ENCODE measurements around the gene WNT3. TPM values are rescaled to one million over a fixed set of nuclear protein-coding genes. Genes with fewer than 3 reads are reported as not detected.

Gene WNT3
- total RNA-seq, 1 donor from 2014 or later, result 0.47 TPM

DNA sequence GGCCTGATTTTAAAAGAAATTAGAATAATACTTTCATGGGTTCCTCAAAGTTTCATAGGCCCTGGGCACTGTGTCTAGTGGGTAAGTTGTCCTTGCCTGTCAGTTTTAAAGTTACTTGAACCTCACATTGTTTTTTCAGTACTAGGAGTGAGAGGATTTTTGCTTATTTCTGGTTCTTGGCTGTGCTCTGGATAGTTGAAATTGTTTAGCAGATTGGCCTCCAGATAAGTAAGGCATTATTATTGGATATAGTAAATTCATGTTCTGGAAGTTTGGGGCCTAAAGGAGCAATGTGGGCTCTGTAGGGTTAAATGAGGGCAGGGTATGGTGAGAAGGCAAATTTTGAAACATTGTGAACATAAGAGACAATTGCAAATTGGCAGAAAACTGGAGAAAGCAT is 78.5 kb downstream of the WNT3 start:
- no peak for DNase-seq (ENCODE audit: extremely low read depth, low read depth, low spot score)

DNA sequence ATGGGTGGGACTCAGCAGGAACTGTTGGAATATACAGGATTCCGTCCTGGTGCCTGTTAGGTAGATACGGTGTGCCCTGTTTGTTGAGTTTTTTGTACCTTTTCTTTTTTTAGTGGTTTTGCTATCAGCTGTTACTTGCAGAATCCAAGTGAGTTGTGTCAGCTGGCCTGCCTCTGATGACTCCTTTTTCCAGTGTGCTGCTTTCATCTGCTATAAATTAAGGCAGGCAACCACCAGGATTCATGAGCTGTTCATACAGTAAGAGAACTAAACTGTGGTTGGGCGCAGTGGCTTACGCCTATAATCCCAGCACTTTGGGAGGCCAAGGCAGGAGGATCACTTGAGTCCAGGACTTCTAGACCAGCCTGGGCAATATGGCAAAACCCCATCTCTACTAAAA is 79.9 kb downstream of the WNT3 start:
- DNase-seq (ENCODE audit: extremely low read depth, low read depth, low spot score), result no peak

DNA sequence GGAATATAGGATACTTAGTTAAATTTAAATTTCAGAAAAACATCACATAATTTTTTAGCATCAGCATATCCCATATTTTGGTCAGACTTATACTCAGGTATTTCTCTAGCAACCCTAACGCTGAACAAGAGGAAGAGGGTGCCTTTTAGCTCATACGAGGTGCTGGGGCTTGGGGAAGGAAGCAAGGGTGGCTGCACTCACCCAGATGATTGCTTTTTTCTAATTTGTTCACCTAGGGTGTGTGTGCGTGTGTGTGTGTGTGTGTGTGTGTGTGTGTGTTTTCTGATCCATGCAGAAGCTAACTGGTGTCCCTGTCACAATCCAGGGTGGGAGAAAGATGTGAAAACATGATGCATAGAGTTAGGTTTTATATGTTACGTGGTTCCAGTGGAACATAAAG is 81.2 kb downstream of the WNT3 start:
- no peak for DNase-seq (ENCODE audit: extremely low read depth, low read depth, low spot score)

DNA sequence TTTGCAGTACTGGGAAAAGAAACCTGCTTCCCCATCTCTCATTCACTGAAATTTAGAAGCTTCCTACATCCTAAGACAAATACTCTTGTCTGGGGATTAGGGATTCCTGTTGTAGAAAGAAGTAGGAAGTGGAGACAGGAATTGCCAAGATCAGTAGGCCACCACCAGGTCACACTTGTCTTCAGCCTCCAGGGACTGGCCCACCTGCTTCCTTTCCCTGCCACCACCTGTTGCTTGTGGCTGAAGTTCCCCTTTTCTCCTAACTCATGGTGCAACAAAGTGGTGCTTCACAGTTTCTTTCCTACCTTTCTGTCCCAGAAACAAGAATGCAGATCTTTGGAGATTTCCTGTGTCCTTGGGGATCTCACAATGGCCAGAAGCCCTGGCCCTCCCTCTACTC is 82.4 kb downstream of the WNT3 start:
- no peak for DNase-seq (ENCODE audit: extremely low read depth, low read depth, low spot score)

DNA sequence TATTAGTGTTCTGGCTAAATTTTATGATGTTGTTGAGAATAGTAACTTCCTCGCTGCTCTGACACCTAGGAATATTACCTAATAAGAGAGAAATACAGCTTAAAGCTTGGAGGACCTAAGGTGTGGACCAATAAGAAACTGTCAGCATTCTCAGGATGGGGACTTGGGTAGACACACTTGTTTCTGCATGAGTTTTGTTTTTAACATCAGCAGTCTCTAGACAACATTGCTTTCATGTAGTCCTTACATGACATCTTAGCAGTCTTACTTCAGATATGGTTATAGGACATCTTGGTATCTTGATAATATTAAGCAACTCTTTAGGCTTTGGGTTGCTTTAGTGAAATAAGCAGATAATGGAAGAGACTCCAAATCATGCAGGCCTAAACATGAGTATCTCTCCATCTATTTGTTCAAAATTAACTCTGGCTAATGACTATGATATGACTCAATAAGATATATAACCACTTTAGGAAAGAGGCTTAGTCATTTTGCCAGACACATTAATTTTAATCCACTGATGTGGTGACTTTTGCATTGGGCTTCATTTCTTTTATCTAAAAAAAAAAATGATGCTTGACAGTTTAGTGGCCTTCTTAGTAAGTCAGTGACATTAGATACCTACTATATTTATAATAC is 84.5 kb downstream of the WNT3 start:
- no peak for DNase-seq (ENCODE audit: extremely low read depth, low read depth, low spot score)

DNA sequence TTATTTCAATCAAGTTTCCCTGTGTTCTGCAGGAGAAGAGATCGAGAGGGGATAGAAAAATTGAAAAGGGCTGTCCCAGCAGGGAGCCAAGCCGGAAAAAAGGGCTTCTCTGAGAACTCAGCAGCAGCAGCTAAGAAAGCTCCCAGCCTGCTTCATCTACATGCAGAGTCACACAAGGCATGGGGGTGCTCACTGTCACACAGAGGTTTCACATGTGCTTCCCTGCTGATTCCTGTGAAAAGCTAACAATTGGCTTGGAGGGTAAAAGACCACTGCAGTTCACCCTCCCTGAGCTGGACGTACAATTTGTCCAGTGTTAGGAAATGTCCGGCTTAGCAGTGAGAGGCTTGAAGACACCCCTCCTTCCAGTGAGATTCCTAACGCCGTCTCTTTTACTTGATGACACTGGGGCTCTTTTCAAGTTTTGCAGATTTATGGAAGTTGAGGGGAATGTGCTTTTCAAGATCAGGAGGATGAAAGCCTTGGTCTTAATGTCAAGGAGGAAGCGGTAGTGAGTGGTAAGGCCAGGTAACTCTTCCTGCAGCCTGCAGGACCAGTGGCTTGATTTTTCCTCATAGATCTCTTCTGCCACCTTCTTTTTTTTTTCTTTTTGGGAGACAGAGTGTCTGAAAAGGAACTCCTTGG is 85.6 kb downstream of the WNT3 start:
- no peak for DNase-seq (ENCODE audit: extremely low read depth, low read depth, low spot score)

DNA sequence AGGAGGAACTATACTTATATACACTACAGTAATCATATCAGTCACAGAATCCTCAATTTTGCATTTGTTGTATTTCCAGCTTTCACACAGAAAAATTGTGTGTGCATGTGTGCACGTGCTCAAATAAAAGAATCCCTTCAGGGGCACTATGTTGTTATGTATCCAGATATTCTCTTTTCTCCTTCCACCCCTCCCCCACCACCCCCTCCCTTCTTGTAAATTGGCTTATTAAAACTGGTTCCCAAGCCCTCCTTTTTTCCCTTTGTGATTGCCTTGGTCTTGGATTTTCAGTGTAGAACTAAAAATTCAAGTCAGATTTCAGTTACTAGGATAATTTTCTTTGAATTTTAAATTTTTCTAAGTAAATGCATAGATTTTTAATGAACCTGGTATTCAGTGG is 86.3 kb downstream of the WNT3 start:
- no peak for DNase-seq (ENCODE audit: extremely low read depth, low read depth, low spot score)

DNA sequence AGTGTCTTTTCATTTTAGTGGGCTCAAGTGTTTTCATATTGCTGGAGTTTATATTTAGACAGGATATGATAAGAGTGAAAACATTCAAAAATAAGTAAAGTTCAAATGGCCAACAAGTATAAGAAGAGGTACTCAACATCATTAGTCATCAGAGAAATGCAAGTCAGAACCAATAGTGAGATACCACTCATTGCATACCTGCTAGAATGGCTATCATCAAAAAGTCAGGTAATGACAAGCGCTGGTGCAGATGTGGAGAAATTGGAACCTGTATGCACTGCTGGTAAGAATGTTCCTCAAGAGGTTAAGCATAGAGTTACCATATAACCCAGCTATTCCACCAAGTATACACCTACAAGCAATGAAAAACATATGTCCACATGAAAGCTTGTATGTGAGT is 87.8 kb downstream of the WNT3 start:
- DNase-seq (ENCODE audit: extremely low read depth, low read depth, low spot score), result no peak

DNA sequence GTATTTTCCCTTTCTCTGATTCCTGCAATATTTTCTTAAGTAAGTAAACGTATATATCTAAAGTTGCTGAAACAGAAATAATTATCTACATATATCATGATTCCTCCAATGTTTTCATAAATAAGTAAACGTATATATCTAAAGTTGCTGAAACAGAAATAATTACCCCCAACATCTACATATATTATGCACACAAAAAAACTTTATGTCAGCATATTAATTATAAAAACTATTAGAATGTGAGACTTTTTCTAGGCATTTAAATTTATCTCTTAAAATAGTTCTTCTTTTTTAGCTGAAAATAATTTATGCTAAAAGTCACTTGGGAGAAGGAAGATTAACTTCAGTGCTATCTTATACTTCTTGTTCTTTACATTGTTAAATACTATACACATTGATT is 88.5 kb downstream of the WNT3 start:
- no peak for DNase-seq (ENCODE audit: extremely low read depth, low read depth, low spot score)

DNA sequence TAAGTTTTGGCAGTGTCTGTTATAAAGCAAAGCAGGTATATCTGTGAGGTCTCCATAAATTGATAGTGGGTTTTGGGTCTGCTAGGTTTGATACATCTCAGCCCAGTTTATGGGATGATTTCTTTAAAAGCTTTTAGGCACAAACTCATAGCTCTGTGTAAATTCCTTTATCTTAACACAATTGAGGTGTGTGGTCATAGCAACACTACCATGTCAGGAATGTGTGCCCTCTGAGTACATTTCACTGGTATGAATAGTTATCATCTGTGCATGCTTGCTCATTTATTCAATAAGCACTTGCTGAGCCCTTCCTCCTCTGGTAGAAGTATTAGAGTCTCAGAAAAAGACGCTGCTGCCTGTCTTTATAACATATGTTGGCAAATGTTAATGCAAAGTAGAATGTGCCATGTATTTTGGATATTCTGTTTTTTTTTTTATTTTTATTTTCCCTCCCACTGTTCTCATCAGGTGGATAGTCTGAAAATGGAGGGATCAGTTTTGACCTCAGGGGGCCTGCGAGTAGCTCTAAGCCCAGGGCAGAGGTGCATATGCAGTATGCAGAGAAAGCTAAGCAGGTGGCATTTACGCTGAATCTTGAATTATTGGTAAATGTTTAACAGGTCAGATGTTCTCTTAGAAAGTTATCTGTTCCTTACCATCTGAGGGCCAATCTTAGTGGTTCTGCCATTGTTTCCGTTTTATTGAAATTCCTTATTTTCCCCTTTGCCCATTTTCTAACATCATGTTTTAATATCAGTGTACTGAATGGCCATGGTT is 90.7 kb downstream of the WNT3 start:
- DNase-seq (ENCODE audit: extremely low read depth, low read depth, low spot score), result no peak

DNA sequence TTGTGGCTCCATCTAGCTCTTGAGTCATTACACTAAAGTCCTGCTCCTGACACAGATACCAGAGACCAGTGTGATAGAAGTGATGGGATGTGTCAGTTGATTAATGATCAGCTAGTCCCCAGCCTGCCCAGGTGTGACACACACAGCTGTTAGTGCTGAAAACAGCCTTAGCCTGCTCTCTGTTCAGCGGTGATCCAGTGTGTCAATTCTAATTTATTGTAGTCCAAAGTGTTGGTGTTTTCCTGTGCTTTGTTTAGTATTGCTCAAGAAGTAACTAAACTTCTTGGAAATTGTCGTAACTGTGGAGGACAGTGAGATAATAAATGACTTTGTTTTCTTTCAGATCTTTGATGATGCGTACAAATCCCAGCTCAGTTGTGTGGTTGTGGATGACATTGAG is 92.3 kb downstream of the WNT3 start:
- no peak for DNase-seq (ENCODE audit: extremely low read depth, low read depth, low spot score)

DNA sequence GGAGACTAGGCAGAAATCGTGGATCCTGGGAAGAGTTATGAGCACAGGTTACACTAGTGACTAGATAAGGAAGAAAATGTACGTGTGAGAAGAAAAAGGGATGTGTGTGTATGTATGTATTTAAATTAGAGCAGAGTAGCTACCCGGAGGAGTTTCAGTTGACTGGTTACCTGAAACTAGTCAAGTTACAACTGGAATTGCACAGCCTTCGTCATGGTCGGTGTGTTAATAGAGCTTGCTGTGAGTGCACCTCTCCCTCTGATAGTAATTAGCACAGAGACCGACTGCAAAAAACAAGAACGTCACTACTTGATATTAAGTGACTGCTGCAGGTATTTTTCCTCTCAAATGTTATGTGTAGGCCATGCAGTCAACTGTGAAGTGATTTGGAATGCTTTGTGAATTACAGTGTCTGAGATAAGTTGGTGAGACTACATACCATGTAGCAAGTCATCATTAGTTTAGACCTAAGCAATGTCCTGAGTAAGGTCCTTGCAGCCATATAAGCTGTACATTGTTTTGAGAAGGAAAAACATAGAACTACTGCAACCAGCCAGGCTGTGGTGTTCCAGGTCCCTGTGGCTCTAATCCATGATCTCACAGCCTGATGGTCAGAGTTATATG is 95.7 kb downstream of the WNT3 start:
- DNase-seq (ENCODE audit: extremely low read depth, low read depth, low spot score), result no peak

DNA sequence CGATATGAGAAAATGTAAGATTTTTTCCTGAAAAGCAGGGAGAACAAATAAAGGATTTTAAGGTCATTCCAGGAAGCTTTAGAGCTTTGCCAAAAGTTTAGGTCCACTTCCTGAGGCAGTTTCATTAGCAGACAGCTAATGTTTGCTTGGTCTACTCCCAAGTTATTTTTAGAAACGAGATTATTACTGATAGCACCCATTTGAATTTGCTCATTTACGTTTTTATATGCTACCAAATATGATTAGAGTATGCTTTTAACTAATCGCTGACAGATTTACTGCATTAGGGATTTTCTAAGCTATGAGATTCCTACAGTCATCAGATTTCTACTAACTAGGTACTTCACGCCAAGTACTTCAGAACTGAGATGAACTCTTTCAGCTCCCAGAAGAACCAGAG is 98.1 kb downstream of the WNT3 start:
- DNase-seq (ENCODE audit: extremely low read depth, low read depth, low spot score), result no peak

DNA sequence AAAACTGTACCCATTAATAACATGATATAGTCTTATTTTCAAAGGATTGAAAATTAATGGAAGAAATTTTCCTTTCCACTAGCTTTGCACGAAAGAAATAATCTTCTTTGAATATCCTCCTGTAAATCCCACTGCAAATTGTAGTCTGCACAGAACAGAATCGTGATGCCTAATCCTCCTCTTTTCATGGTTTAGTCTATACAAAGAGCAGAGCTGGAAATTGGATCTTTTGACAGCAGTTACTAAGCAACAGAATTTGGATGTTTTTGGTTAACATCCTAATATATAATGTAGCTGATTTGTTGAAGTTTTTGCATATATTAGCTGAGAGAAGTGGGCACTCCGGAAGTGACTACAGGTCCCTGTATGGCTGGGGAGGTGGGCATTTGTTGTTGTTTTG is 98.6 kb downstream of the WNT3 start:
- no peak for DNase-seq (ENCODE audit: extremely low read depth, low read depth, low spot score)

DNA sequence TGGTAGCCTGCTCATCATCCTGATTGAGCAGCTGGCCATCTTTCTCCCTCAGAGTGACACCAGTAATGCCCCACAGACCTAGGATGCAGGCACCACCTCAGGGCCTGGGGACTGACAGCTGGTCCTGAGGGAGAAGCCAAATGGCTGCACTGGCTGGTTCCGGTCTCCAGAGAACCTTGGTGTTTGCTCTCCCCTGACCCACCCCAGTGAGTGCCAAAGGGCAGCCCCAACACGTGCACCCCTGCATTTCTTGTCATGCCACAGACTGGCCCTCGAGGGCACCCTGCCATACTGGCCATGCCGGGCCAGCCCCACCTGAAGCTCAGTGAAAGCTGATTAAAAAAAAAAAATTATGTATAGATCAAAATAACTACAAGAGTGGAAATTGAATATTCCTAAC is 100.5 kb downstream of the WNT3 start:
- no peak for DNase-seq (ENCODE audit: extremely low read depth, low read depth, low spot score)

Other genes starting within 250 kb of the WNT3 start
- gene ARL17A, start 239.0 kb downstream of the WNT3 start, total RNA-seq, result 3.4 and 4.2 TPM in 2 replicates
- 22.0 and 27.9 TPM in 2 replicates for gene NSF, start 228.0 kb downstream of the WNT3 start, total RNA-seq
- gene WNT9B, start 32.9 kb upstream of the WNT3 start, total RNA-seq, result not detected in 2 replicates
- 38.9 and 44.5 TPM in 2 replicates for gene GOSR2, start 104.5 kb upstream of the WNT3 start, total RNA-seq
- gene RPRML, start 160.6 kb upstream of the WNT3 start, total RNA-seq, result not detected in 2 replicates